ENCODE data around the gene RBMS1. TPM values are rescaled to one million over a fixed set of nuclear protein-coding genes. Genes with fewer than 3 reads are reported as not detected.
"Not testable (repeated sequence)": the region's sequence is repeated elsewhere in the genome, so short reads cannot be mapped to it uniquely, and the experiment has no call there.

RBMS1 gene
- total and polyA plus RNA-seq, 7 donors: 4.4 to 91.8 (median 69.2) TPM

GRCh38 chr2:160371251-160372009, 122.2 kb downstream of the RBMS1 start:
- WGBS, 2 donors: 58 to 64% methylated on average over 8 of the region's 8 CpGs
- H3K4me1 ChIP-seq: peaks cover 0 to 100% (median 98%) of the 10 kb centered on the region in 4 donors
- no peaks in the 10 kb centered on the region for H3K9me3 ChIP-seq
- intact Hi-C loops (cut with DNase I): no loop called here
- H3K4me3 ChIP-seq: no peak overlapping the region
- DNase-seq: no peak
- TF ChIP-seq CTCF (IDR thresholded peaks at IDR 0.05) (no peak), POLR2A (IDR thresholded peaks at IDR 0.05) (no peak), EP300 (IDR thresholded peaks at IDR 0.05) (no peak), POLR2AphosphoS5 (IDR thresholded peaks at IDR 0.05) (no peak)
- H3K36me3 ChIP-seq: peaks cover 0 to 6% (median 0%) of the 10 kb centered on the region in 4 donors
- no peaks in the 10 kb centered on the region for H3K27me3 ChIP-seq
- H3K27ac ChIP-seq: peak overlapping the region; percentile 5 to 68 (median 37)

- H3K4me3 ChIP-seq: no peak overlapping the region
- H3K36me3 ChIP-seq: peaks cover 0 to 12% (median 0%) of the 10 kb centered on the region in 4 donors
- H3K4me1 ChIP-seq: peaks cover 0 to 100% (median 98%) of the 10 kb centered on the region in 4 donors
- 79 to 85% methylated on average over 7 of the region's 7 CpGs for WGBS, 2 donors
- H3K9me3 ChIP-seq: no peaks in the 10 kb centered on the region
- no peaks in the 10 kb centered on the region for H3K27me3 ChIP-seq
- DNase-seq: no peak
- intact Hi-C loops (cut with DNase I): no loop called here
- TF ChIP-seq CTCF (IDR thresholded peaks at IDR 0.05): no peak
- H3K27ac ChIP-seq: peak overlapping the region in 3 of 4 donors; percentile 31 to 68 (median 49)
Measured at GRCh38 chr2:160368988-160369930, 124.3 kb downstream of the RBMS1 start.

GRCh38 chr2:160367887-160368286, 125.7 kb downstream of the RBMS1 start:
- DNase-seq: no peak
- H3K4me1 ChIP-seq: peaks cover 0 to 99% (median 96%) of the 10 kb centered on the region in 4 donors
- no peaks in the 10 kb centered on the region for H3K27me3 ChIP-seq
- TF ChIP-seq POLR2A (IDR thresholded peaks at IDR 0.05): no peak
- no peak overlapping the region for H3K4me3 ChIP-seq
- H3K9me3 ChIP-seq: no peaks in the 10 kb centered on the region
- peak overlapping the region; percentile 25 to 68 (median 40) for H3K27ac ChIP-seq
- WGBS, 2 donors: 41 to 65% methylated on average over 7 of the region's 7 CpGs
- intact Hi-C loops (cut with DNase I): no loop called here
- peaks cover 0 to 12% (median 0%) of the 10 kb centered on the region in 4 donors for H3K36me3 ChIP-seq

GRCh38 chr2:160367139-160367538, 126.5 kb downstream of the RBMS1 start:
- DNase-seq; H3K9me3 ChIP-seq; intact Hi-C loops (cut with DNase I); H3K27me3 ChIP-seq; H3K4me3 ChIP-seq: not testable (repeated sequence)
- 73 to 84% methylated on average over 4 of the region's 4 CpGs for WGBS, 2 donors
- H3K36me3 ChIP-seq: peaks cover 0 to 12% (median 0%) of the 10 kb centered on the region in 4 donors
- peaks cover 0 to 98% (median 94%) of the 10 kb centered on the region in 4 donors for H3K4me1 ChIP-seq
- H3K27ac ChIP-seq: peak overlapping the region in 2 of 4 donors; percentile 49 to 68

GRCh38 chr2:160366474-160366873, 127.1 kb downstream of the RBMS1 start:
- Histone ChIP-seq H3K4me3 (no peak overlapping the region), H3K36me3 (peaks cover 0 to 12% (median 0%) of the 10 kb centered on the region in 4 donors), H3K4me1 (peaks cover 0 to 92% (median 89%) of the 10 kb centered on the region in 4 donors), H3K9me3 (no peaks in the 10 kb centered on the region), H3K27me3 (no peaks in the 10 kb centered on the region), H3K27ac (peak overlapping the region in 2 of 4 donors; percentile 28 to 68)
- no peak for TF ChIP-seq EP300 (IDR thresholded peaks at IDR 0.05)
- 39 to 80% methylated on average over 1 of the region's 1 CpG for WGBS, 2 donors
- intact Hi-C loops (cut with DNase I): no loop called here
- DNase-seq: no peak

Measured in sigmoid colon (tissue), 7 donors.